ENCODE measurements around the gene RIN1.
"Not testable (repeated sequence)": the region's sequence is repeated elsewhere in the genome, so short reads cannot be mapped to it uniquely, and the experiment has no call there.

The RIN1 gene

DNA sequence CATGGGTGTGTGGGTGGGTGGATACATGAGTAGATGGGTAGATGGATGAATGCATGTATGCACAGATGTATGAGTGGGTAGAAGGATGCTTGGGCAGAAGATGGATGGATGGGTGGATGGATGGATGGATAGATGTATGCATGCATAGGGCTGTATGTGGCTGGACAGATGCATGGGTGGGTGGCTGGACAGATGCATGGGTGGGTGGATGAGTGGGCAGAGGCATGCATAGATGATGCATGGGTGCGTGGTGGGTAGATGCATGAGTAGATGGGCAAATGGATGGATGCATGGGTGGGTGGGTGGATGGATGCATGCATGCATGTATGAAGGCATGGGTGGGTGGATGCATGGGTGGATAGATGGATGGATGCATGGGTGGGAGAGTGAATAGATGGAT, 12.6 kb downstream of the RIN1 start:
- H3K36me3 ChIP-seq (ENCODE audit: control insufficient read depth, insufficient read depth, low read length), result no peaks in the 10 kb centered on the region
- no peaks in the 10 kb centered on the region for H3K4me1 ChIP-seq
- TF ChIP-seq, protein P1, sequence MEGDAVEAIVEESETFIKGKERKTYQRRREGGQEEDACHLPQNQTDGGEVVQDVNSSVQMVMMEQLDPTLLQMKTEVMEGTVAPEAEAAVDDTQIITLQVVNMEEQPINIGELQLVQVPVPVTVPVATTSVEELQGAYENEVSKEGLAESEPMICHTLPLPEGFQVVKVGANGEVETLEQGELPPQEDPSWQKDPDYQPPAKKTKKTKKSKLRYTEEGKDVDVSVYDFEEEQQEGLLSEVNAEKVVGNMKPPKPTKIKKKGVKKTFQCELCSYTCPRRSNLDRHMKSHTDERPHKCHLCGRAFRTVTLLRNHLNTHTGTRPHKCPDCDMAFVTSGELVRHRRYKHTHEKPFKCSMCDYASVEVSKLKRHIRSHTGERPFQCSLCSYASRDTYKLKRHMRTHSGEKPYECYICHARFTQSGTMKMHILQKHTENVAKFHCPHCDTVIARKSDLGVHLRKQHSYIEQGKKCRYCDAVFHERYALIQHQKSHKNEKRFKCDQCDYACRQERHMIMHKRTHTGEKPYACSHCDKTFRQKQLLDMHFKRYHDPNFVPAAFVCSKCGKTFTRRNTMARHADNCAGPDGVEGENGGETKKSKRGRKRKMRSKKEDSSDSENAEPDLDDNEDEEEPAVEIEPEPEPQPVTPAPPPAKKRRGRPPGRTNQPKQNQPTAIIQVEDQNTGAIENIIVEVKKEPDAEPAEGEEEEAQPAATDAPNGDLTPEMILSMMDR (IDR thresholded peaks at IDR 0.05), result no peak
- no peak overlapping the region for H2AFZ ChIP-seq
- no peaks in the 10 kb centered on the region for H3K27me3 ChIP-seq (ENCODE audit: control insufficient read depth, insufficient read depth, low read length)
- H3K4me3 ChIP-seq (ENCODE audit: low read depth, low read length), result no peak overlapping the region
- no peak overlapping the region for H3K9ac ChIP-seq
- H3K79me2 ChIP-seq, result no peaks in the 10 kb centered on the region
- no peak overlapping the region for H3K27ac ChIP-seq
- no peak overlapping the region for H3K4me2 ChIP-seq (ENCODE audit: low read length)
- H3K9me3 ChIP-seq (ENCODE audit: control insufficient read depth, low read length), result no peaks in the 10 kb centered on the region

GRCh38 chr11:66322732-66323427, 13.4 kb downstream of the RIN1 start:
- TF ChIP-seq, protein P1 (IDR thresholded peaks at IDR 0.05), result no peak
- peaks cover 2% of the 10 kb centered on the region for H3K4me1 ChIP-seq
- no peaks in the 10 kb centered on the region for H3K36me3 ChIP-seq (ENCODE audit: control insufficient read depth, insufficient read depth, low read length)
- H3K9ac ChIP-seq, result no peak overlapping the region
- H3K27me3 ChIP-seq (ENCODE audit: control insufficient read depth, insufficient read depth, low read length), result no peaks in the 10 kb centered on the region
- H3K4me2 ChIP-seq (ENCODE audit: low read length), result no peak overlapping the region
- H2AFZ ChIP-seq, result no peak overlapping the region
- no peaks in the 10 kb centered on the region for H3K9me3 ChIP-seq (ENCODE audit: control insufficient read depth, low read length)
- H3K79me2 ChIP-seq, result no peaks in the 10 kb centered on the region
- H3K27ac ChIP-seq, result no peak overlapping the region
- H3K4me3 ChIP-seq (ENCODE audit: low read depth, low read length), result no peak overlapping the region

- Histone ChIP-seq H3K36me3 (ENCODE audit: control insufficient read depth, insufficient read depth, low read length) (no peaks in the 10 kb centered on the region), H3K9ac (no peak overlapping the region), H3K27me3 (ENCODE audit: control insufficient read depth, insufficient read depth, low read length) (no peaks in the 10 kb centered on the region), H3K4me1 (peaks cover 2% of the 10 kb centered on the region), H3K9me3 (ENCODE audit: control insufficient read depth, low read length) (no peaks in the 10 kb centered on the region), H3K27ac (no peak overlapping the region), H3K79me2 (no peaks in the 10 kb centered on the region), H3K4me3 (ENCODE audit: low read depth, low read length) (no peak overlapping the region), H2AFZ (no peak overlapping the region), H3K4me2 (ENCODE audit: low read length) (no peak overlapping the region)
- TF ChIP-seq, protein P1 (IDR thresholded peaks at IDR 0.05), result no peak
Observed at GRCh38 chr11:66321606-66322005, 14.6 kb downstream of the RIN1 start.

DNA sequence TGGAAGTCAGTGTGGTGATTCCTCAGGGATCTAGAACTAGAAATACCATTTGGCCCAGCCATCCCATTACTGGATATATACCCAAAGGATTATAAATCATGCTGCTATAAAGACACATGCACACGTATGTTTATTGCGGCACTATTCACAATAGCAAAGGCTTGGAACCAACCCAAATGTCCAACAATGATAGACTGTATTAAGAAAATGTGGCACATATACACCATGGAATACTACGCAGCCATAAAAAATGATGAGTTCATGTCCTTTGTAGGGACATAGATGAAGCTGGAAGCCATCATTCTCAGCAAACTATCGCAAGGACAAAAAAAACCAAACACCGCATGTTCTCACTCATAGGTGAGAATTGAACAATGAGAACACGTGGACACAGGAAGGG, 15.5 kb downstream of the RIN1 start:
- not testable (repeated sequence) for H3K4me3 ChIP-seq (ENCODE audit: low read depth, low read length); H3K27ac ChIP-seq; H3K79me2 ChIP-seq; H3K27me3 ChIP-seq (ENCODE audit: control insufficient read depth, insufficient read depth, low read length); H3K4me2 ChIP-seq (ENCODE audit: low read length); H3K9me3 ChIP-seq (ENCODE audit: control insufficient read depth, low read length); H3K36me3 ChIP-seq (ENCODE audit: control insufficient read depth, insufficient read depth, low read length); H2AFZ ChIP-seq; H3K4me1 ChIP-seq; H3K9ac ChIP-seq

DNA sequence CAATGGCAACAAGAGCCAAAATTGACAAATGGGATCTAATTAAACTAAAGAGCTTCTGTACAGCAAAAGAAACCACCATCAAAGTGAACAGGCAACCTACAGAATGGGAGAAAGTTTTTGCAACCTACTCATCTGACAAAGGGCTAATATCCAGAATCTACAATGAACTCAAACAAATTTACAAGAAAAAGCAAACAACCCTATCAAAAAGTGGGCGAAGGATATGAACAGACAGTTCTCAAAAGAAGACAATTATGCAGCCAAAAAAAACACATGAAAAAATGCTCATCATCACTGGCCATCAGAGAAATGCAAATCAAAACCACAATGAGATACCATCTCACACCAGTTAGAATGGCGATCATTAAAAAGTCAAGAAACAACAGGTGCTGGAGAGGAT, 15.9 kb downstream of the RIN1 start:
- H3K4me3 ChIP-seq (ENCODE audit: low read depth, low read length); H3K27me3 ChIP-seq (ENCODE audit: control insufficient read depth, insufficient read depth, low read length); H3K79me2 ChIP-seq; H3K4me2 ChIP-seq (ENCODE audit: low read length); H3K9me3 ChIP-seq (ENCODE audit: control insufficient read depth, low read length); H3K36me3 ChIP-seq (ENCODE audit: control insufficient read depth, insufficient read depth, low read length); H2AFZ ChIP-seq; H3K9ac ChIP-seq; H3K27ac ChIP-seq; H3K4me1 ChIP-seq: not testable (repeated sequence)

GRCh38 chr11:66318600-66318970, 17.6 kb downstream of the RIN1 start:
- Histone ChIP-seq H3K9ac (no peak overlapping the region), H2AFZ (no peak overlapping the region), H3K79me2 (no peaks in the 10 kb centered on the region), H3K4me3 (ENCODE audit: low read depth, low read length) (no peak overlapping the region), H3K36me3 (ENCODE audit: control insufficient read depth, insufficient read depth, low read length) (no peaks in the 10 kb centered on the region), H3K27me3 (ENCODE audit: control insufficient read depth, insufficient read depth, low read length) (no peaks in the 10 kb centered on the region), H3K4me2 (ENCODE audit: low read length) (no peak overlapping the region), H3K4me1 (peaks cover 2% of the 10 kb centered on the region), H3K27ac (no peak overlapping the region), H3K9me3 (ENCODE audit: control insufficient read depth, low read length) (no peaks in the 10 kb centered on the region)
- TF ChIP-seq, protein P1 (IDR thresholded peaks at IDR 0.05), result no peak

Measured in parathyroid adenoma (tissue), 2 donors.